Psoas muscle (tissue), 8 donors: ENCODE data around the gene SLC24A3. TPM values are rescaled to one million over a fixed set of nuclear protein-coding genes. Genes with fewer than 3 reads are reported as not detected.

Experiments used
- ATAC-seq, 4 donors: fragments of 200-7000 bp; cut with Tn5 transposase; one replicate each; pipeline ENCODE4 v1.9.1; 2020; ENCODE audit warnings: moderate library complexity in 3 of 4, mild to moderate bottlenecking in 2 of 4
- DNase-seq, 2 donors: peaks; one replicate each; pipeline ENCODE4 v3.0.0-alpha.2; 2020
- H3K27ac ChIP-seq: fragments of 200-600 bp; one replicate; pipeline ENCODE4 v1.8.0; 2022
- H3K27me3 ChIP-seq, 3 donors: fragments of 200-600 bp in 1 of 3; one replicate each; pipeline versions ENCODE4 v1.6.1 to v1.8.0; 2013 to 2022; ENCODE audit warnings: low read length in 2 of 3, mild to moderate bottlenecking in 2 of 3, moderate library complexity in 1 of 3; ENCODE audit not compliant: insufficient read depth in 3 of 3
- H3K36me3 ChIP-seq, 2 donors: fragments of 200-600 bp in 1 of 2; one replicate each; pipeline versions ENCODE4 v1.6.1 to v1.8.0; 2013 to 2022; ENCODE audit warnings: low read depth in 1 of 2, mild to moderate bottlenecking in 1 of 2, moderate library complexity in 1 of 2; ENCODE audit not compliant: insufficient read depth in 1 of 2
- H3K4me1 ChIP-seq: fragments of 200-600 bp; one replicate; pipeline ENCODE4 v1.8.0; 2022
- H3K4me3 ChIP-seq: fragments of 200-600 bp; one replicate; pipeline ENCODE4 v1.8.0; 2022; ENCODE audit warnings: mild to moderate bottlenecking
- H3K9me3 ChIP-seq: fragments of 200-600 bp; one replicate; pipeline ENCODE4 v1.8.0; 2022
- WGBS, 3 donors: extraction: QIAGEN DNeasy Blood & Tissue Kit; methylation state at CpG; one replicate each; pipeline versions ENCODE4 v1.1.6 to v1.1.7; 2013; 5-methylcytosine and 5-hydroxymethylcytosine counted together
- intact Hi-C, 2 donors: fragments of 100-400 bp; cut with DNase I; formaldehyde crosslinking; loops; one replicate each; pipeline versions ENCODE4 v1.11.0 to v1.14.2; 2022
- polyA plus RNA-seq, 3 donors: library from polyadenylated mRNA; stranded (reverse); fragments of 200-250 nt; gene quantifications; one replicate each; pipeline ENCODE4 v1.2.3, GENCODE V29; 2013
- total RNA-seq, 4 donors: library from RNA; stranded (reverse); fragmentation: NEBNext Ultra II Directional in 2 of 4; extraction: Animal tissue kit (Norgen Biotek cat#: 25700) in 2 of 4; gene quantifications; one replicate each; pipeline versions ENCODE4 v1.2.1 to v1.2.4, GENCODE V29; 2021 to 2023
- TF ChIP-seq, protein P1 (sequence below): fragments of 200-600 bp; IDR thresholded peaks from one replicate; pipeline ENCODE4 v1.8.0; 2022; ENCODE audit warnings: antibody characterized with exemption
- donor health status: healthy with polysubstance abuse.
- donor health status: DM: no; HTN: no; CAD: no; lungs with moderate emphysema.
- donor health status: Bipolar disorder and iron deficiency.
- donor health status: healthy.
- donor health status: DM: yes; HTN: yes; CAD: no.
- donor health status: DM: no; HTN: no; CAD: no.
- donor health status: DM: no; HTN: no; CAD: no.
- donor health status: DM: yes; HTN: yes; CAD: no.

SLC24A3 gene
- total and polyA plus RNA-seq, 7 donors, result 3.0 to 24.4 (median 8.2) TPM

DNA sequence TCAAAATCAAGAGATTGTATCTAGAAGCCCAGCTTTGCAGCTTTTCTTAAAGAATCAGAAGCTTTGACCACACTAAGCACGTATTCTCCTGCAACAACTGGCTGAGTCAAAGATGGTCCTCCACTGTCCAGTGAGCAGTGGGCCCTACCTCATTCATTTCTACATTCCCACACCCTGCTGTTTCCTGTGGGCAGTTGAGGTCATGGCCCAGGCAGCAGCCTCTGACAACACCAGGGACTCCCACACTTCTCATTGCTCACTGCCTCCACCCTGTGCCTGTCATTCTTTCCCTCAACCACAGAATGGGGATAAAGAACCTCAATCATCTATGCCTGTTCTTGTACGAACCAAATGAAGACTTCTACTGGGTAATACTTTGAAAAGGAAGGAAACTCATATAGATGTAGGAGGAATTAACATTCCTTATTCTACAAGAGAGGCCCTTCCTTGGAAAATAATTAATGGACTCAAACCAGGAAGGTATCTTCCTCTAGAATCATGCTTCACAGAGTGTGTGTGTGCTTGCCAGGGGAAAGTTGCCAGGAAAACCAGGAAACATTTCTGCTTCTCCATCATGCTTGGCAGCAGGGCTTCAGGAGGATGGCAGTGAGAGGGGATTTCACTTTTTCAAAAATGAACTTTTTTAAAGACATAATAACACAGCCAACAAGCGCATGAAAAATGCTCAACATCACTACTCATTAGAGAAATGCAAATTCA, 353.9 kb downstream of the SLC24A3 start:
- intact Hi-C loops, result no loop called here
- 57 to 73% (median 62%) methylated on average over 3 of the region's 3 CpGs for WGBS, 3 donors
- Histone ChIP-seq H3K27me3 (no peaks in the 10 kb centered on the region), H3K9me3 (no peaks in the 10 kb centered on the region), H3K4me1 (no peaks in the 10 kb centered on the region), H3K27ac (no peak overlapping the region), H3K4me3 (no peak overlapping the region), H3K36me3 (no peaks in the 10 kb centered on the region)
- ATAC-seq (no peak), DNase-seq (no peak)
- TF ChIP-seq, protein P1, sequence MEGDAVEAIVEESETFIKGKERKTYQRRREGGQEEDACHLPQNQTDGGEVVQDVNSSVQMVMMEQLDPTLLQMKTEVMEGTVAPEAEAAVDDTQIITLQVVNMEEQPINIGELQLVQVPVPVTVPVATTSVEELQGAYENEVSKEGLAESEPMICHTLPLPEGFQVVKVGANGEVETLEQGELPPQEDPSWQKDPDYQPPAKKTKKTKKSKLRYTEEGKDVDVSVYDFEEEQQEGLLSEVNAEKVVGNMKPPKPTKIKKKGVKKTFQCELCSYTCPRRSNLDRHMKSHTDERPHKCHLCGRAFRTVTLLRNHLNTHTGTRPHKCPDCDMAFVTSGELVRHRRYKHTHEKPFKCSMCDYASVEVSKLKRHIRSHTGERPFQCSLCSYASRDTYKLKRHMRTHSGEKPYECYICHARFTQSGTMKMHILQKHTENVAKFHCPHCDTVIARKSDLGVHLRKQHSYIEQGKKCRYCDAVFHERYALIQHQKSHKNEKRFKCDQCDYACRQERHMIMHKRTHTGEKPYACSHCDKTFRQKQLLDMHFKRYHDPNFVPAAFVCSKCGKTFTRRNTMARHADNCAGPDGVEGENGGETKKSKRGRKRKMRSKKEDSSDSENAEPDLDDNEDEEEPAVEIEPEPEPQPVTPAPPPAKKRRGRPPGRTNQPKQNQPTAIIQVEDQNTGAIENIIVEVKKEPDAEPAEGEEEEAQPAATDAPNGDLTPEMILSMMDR, result no peak

DNA sequence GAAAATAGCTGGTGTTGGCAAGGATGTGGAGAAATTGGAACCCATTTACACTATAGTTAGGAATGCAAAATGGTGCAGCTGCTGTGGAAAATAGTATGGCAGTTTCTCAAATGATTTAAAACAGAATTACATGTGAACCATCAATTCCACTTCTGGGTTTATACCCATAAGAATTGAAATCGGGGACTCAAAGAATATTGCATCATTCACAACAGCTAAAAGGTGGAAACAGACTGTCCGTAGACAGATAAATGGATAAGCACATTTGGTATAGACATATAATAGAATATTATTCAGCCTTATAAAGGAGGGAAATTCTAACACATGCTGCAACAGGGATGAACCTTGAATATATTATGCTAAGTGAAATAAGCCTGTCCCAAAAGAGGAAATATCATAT, 355.7 kb downstream of the SLC24A3 start:
- WGBS, 3 donors, result 76 to 80% (median 80%) methylated on average over 2 of the region's 2 CpGs
- no peaks in the 10 kb centered on the region for H3K9me3 ChIP-seq
- no peaks in the 10 kb centered on the region for H3K4me1 ChIP-seq
- intact Hi-C loops, result no loop called here
- DNase-seq (no peak), ATAC-seq (no peak)
- TF ChIP-seq, protein P1, result no peak
- no peak overlapping the region for H3K4me3 ChIP-seq
- no peaks in the 10 kb centered on the region for H3K36me3 ChIP-seq
- no peak overlapping the region for H3K27ac ChIP-seq
- no peaks in the 10 kb centered on the region for H3K27me3 ChIP-seq

DNA sequence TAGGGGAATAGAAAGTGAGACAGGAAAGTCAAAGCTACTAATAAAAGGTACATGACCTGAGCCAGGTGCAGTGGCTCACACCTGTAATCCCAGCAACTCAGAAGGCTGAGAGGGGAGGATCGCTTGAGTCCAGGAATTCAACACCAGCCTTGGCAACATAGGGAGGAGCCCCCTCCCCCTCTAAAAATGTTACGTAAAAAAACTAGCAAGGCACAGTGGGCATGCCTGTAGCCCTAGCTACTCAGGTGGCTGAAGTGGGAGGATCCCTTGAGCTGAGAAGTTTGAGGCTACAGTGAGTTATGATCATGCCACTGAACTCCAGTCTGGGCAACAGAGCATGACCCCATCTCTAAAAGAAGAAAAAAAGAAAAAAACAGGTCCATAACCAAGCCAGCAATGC, 359.6 kb downstream of the SLC24A3 start:
- TF ChIP-seq, protein P1, result no peak

DNA sequence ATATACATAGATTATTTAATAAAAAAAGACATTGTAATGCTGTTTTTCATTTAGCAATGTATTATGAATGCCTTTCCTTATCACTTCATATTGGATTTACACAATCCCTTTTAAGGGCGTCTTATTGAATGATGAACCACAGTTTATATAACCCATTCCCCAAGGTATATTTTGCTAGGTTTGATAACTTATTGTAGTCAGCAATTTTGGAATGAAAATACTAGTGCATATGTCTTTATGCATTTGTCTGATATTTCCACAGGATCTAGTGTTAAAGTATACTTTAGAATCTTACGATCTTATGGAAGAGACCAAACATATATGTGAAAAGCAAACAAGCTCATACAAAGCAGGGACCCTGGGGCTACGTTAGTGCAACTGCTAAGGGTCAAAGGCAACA, 365.2 kb downstream of the SLC24A3 start:
- H3K9me3 ChIP-seq, result no peaks in the 10 kb centered on the region
- H3K36me3 ChIP-seq, result no peaks in the 10 kb centered on the region
- TF ChIP-seq, protein P1, result no peak
- no peaks in the 10 kb centered on the region for H3K4me1 ChIP-seq
- no peak overlapping the region for H3K4me3 ChIP-seq
- no peak overlapping the region for H3K27ac ChIP-seq
- ATAC-seq (no peak), DNase-seq (no peak)
- intact Hi-C loops, result no loop called here
- 87 to 95% (median 91%) methylated on average over 3 of the region's 3 CpGs for WGBS, 3 donors
- peaks cover 0 to 2% (median 0%) of the 10 kb centered on the region in 3 donors for H3K27me3 ChIP-seq

More for the DNA sequence above, 359.6 kb downstream of the SLC24A3 start:
- WGBS, 3 donors, result 87 to 98% (median 89%) methylated on average over 2 of the region's 2 CpGs
- intact Hi-C loops, result no loop called here
- Histone ChIP-seq H3K9me3 (no peaks in the 10 kb centered on the region), H3K4me1 (no peaks in the 10 kb centered on the region), H3K27ac (no peak overlapping the region), H3K4me3 (no peak overlapping the region), H3K27me3 (no peaks in the 10 kb centered on the region), H3K36me3 (no peaks in the 10 kb centered on the region)
- ATAC-seq (no peak), DNase-seq (no peak)
